T-helper 17 cell (primary cell): ENCODE measurements around the gene GRHL1. TPM values are rescaled to one million over a fixed set of nuclear protein-coding genes. Genes with fewer than 3 reads are reported as not detected.
A peak's percentile ranks its signal among the peaks of the same experiment; 100 is the strongest.

ENCODE experiments used
- ATAC-seq: fragments of 150-1000 bp; cut with Tn5 transposase; 2 replicates; pipeline ENCODE4 v1.10.0; 2021; ENCODE audit warnings: mild to moderate bottlenecking, moderate library complexity
- DNase-seq, 3 donors: peaks; one replicate each; pipeline versions ENCODE4 v3.0.0 to v3.0.0-alpha.2; 2020 to 2021
- H3K9me3 ChIP-seq: one replicate; pipeline ENCODE4 v1.7.0; 2013; ENCODE audit warnings: low read length, mild to moderate bottlenecking; ENCODE audit not compliant: control insufficient read depth, poor library complexity, severe bottlenecking
- H3K27ac Mint-ChIP-seq: one replicate; pipeline ENCODE4 v1.8.0; 2022; ENCODE audit warnings: mild to moderate bottlenecking, moderate library complexity, mixed read lengths
- H3K27me3 Mint-ChIP-seq: one replicate; pipeline ENCODE4 v1.8.0; 2022; ENCODE audit warnings: mixed read lengths
- H3K36me3 Mint-ChIP-seq: one replicate; pipeline ENCODE4 v1.8.0; 2022; ENCODE audit warnings: low read depth, mixed read lengths
- H3K4me1 Mint-ChIP-seq: one replicate; pipeline ENCODE4 v1.8.0; 2022; ENCODE audit warnings: mild to moderate bottlenecking, mixed read lengths
- H3K4me3 Mint-ChIP-seq: one replicate; pipeline ENCODE4 v1.8.0; 2022; ENCODE audit warnings: mild to moderate bottlenecking, moderate library complexity, mixed read lengths
- total RNA-seq, 4 donors: library from RNA in 2 of 4; stranded (reverse) in 2 of 4; gene quantifications; one replicate each; pipeline ENCODE4 v1.2.3 and lab custom pipeline; 2022 to 2026

Gene GRHL1
- total RNA-seq, 2 donors from 2014 or later: 0.60 to 3.7 TPM

- H3K27me3 Mint-ChIP-seq: peaks cover 7% of the 10 kb centered on the region
- peaks cover 3% of the 10 kb centered on the region for H3K4me1 Mint-ChIP-seq
- H3K4me3 Mint-ChIP-seq: no peak overlapping the region
These were observed 11.7 kb upstream of the GRHL1 start for GRCh38 chr2:9939587-9940485.

DNA sequence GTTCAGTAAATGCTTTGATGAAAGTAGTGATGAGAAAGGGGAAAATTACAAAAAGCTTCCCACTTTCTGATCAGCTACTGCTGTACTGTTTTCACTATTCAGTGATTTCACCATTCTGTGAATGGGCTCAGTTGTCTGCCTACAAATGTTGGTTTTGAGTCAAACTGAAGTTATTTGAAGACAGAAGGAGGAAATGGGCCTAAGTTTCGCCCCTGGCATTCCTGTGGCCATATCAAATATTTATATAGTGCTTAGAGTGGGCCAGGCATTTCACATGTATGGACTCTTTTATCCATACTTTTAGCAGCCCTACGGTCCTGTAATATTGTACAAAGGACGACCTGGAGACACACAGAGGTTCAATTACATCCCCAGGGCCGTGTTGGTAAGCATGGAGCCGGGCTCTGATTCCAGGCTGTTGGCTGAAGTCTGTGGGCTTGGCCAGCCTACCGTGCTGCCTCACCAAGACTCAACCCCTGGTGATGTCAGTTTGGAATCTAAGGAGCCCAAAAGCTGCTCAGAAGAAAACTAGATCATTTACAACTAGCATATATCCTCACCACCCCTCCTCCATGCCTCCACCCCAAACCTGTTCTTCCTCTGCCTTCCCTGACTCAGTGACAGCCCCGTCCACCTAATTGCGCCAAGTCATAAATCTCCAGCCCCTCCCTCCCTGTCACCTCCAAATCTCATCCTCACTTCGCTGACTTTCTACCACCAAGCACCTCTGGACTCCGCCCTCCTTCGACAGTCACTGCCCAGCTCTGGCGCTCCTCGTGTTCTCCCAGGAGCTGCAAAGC lies 10.1 kb upstream of the GRHL1 start:
- ATAC-seq: no peak
- Mint-ChIP-seq H3K27me3 (peaks cover 22% of the 10 kb centered on the region), H3K4me3 (no peak overlapping the region), H3K4me1 (no peaks in the 10 kb centered on the region), H3K36me3 (no peaks in the 10 kb centered on the region), H3K27ac (no peak overlapping the region)
- DNase-seq: no peak
- H3K9me3 ChIP-seq: no peaks in the 10 kb centered on the region

More at GRCh38 chr2:9939587-9940485, 11.7 kb upstream of the GRHL1 start:
- Mint-ChIP-seq H3K27ac (peak overlapping the region; percentile 27), H3K36me3 (no peaks in the 10 kb centered on the region)
- no peak for DNase-seq
- ATAC-seq: no peak
- no peaks in the 10 kb centered on the region for H3K9me3 ChIP-seq

- Mint-ChIP-seq H3K27ac (no peak overlapping the region), H3K4me1 (no peaks in the 10 kb centered on the region), H3K27me3 (peaks cover 24% of the 10 kb centered on the region), H3K36me3 (no peaks in the 10 kb centered on the region), H3K4me3 (no peak overlapping the region)
- no peak for DNase-seq
- H3K9me3 ChIP-seq: no peaks in the 10 kb centered on the region
- no peak for ATAC-seq
These were observed 9.5 kb upstream of the GRHL1 start for GRCh38 chr2:9941996-9942390.

GRCh38 chr2:9944330-9944758 lies 7.1 kb upstream of the GRHL1 start:
- no peaks in the 10 kb centered on the region for H3K9me3 ChIP-seq
- Mint-ChIP-seq H3K4me1 (no peaks in the 10 kb centered on the region), H3K27me3 (peaks cover 33% of the 10 kb centered on the region), H3K4me3 (no peak overlapping the region), H3K36me3 (no peaks in the 10 kb centered on the region), H3K27ac (no peak overlapping the region)
- DNase-seq (no peak), ATAC-seq (no peak)

DNA sequence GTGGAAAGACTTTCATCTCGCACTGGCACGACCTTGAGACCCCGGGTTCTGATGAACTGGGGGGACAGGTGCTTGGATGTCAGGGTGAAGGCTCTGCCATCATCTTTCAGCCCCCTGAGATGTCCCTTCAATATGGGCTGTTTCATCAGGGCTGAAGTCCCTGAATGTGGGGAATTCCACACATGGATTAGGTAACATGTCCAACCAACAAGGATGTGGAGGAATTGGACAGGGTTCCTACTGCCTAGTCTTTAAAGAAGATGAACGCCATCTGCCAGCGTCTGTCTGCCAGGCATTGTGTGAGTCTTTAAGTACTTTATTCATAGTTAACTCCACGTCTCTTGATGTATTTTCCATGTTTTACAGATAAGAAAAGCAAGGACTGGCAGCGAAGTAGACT lies 5.9 kb upstream of the GRHL1 start:
- H3K4me1 Mint-ChIP-seq: peaks cover 9% of the 10 kb centered on the region

GRCh38 chr2:9946076-9946475 lies 5.4 kb upstream of the GRHL1 start:
- ATAC-seq: no peak
- Mint-ChIP-seq H3K27ac (no peak overlapping the region), H3K27me3 (peaks cover 45% of the 10 kb centered on the region), H3K4me3 (no peak overlapping the region), H3K4me1 (peaks cover 9% of the 10 kb centered on the region), H3K36me3 (peaks cover 2% of the 10 kb centered on the region)
- no peak for DNase-seq
- H3K9me3 ChIP-seq: no peaks in the 10 kb centered on the region

More for the DNA sequence above, 5.9 kb upstream of the GRHL1 start:
- no peak for ATAC-seq
- H3K4me3 Mint-ChIP-seq: no peak overlapping the region
- H3K27ac Mint-ChIP-seq: no peak overlapping the region
- no peaks in the 10 kb centered on the region for H3K9me3 ChIP-seq
- peaks cover 2% of the 10 kb centered on the region for H3K36me3 Mint-ChIP-seq
- H3K27me3 Mint-ChIP-seq: peaks cover 44% of the 10 kb centered on the region
- no peak for DNase-seq

- Mint-ChIP-seq H3K36me3 (peaks cover 2% of the 10 kb centered on the region), H3K4me1 (peaks cover 9% of the 10 kb centered on the region), H3K27ac (no peak overlapping the region), H3K27me3 (peaks cover 45% of the 10 kb centered on the region), H3K4me3 (no peak overlapping the region)
- ATAC-seq: no peak
- DNase-seq: no peak
- H3K9me3 ChIP-seq: no peaks in the 10 kb centered on the region
These were observed 4.7 kb upstream of the GRHL1 start for GRCh38 chr2:9946818-9947217.

- no peak overlapping the region for H3K4me3 Mint-ChIP-seq
- no peaks in the 10 kb centered on the region for H3K9me3 ChIP-seq
- H3K36me3 Mint-ChIP-seq: peaks cover 2% of the 10 kb centered on the region
- DNase-seq (no peak), ATAC-seq (no peak)
- H3K4me1 Mint-ChIP-seq: peaks cover 9% of the 10 kb centered on the region
- H3K27ac Mint-ChIP-seq: no peak overlapping the region
- H3K27me3 Mint-ChIP-seq: peaks cover 61% of the 10 kb centered on the region
These were observed 2.8 kb upstream of the GRHL1 start for GRCh38 chr2:9948721-9949120.

DNA sequence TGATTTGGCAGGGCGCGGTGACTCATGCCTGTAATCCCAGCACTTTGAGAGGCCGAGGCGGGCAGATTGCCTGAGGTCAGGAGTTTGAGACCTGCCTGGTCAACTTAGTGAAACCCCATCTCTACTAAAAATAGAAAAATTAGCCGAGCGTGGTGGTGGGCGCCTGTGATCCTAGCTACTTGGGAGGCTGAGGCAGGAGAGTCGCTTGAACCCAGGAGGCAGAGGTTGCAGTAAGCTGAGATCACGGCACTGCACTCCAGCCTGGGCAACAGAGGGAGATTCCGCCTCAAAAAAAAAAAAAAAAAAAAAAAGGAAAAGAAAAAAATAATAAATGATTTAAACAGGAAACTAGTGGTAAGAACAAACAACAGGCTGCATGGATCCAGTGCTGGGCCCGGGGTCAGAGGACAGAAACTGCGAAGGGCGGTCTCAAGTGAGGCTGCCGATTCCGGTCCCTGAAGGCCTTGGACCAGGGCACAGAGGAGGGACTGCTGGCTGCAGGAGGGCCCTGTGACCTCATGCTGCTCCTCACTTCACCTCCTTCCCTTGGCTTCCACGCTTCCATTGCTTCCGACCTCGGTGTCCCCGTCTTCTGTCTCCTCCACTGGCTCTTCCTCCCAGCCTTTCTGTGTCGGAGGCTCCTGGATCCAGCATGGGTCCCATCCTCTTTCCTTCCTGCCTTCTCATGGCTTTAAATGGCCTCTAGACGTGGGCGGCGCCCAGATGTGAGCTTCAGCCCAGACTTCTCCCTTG lies 2.1 kb upstream of the GRHL1 start:
- peaks cover 63% of the 10 kb centered on the region for H3K27me3 Mint-ChIP-seq
- peaks cover 2% of the 10 kb centered on the region for H3K36me3 Mint-ChIP-seq
- peak overlapping the region; percentile 56 for H3K27ac Mint-ChIP-seq
- peaks cover 11% of the 10 kb centered on the region for H3K4me1 Mint-ChIP-seq
- no peaks in the 10 kb centered on the region for H3K9me3 ChIP-seq
- no peak for DNase-seq
- H3K4me3 Mint-ChIP-seq: peak overlapping the region; percentile 94
- no peak for ATAC-seq

GRCh38 chr2:9949992-9950520 lies 1.4 kb upstream of the GRHL1 start:
- ATAC-seq (no peak), DNase-seq (no peak)
- H3K9me3 ChIP-seq: no peaks in the 10 kb centered on the region
- Mint-ChIP-seq H3K27ac (peak overlapping the region; percentile 56), H3K36me3 (peaks cover 2% of the 10 kb centered on the region), H3K27me3 (peaks cover 62% of the 10 kb centered on the region), H3K4me1 (peaks cover 14% of the 10 kb centered on the region), H3K4me3 (peak overlapping the region; percentile 94)

- DNase-seq (peak in 1 of 3 donors; percentile 54), ATAC-seq (peak; percentile 57)
- Mint-ChIP-seq H3K27ac (peak overlapping the region; percentile 56), H3K36me3 (peaks cover 2% of the 10 kb centered on the region), H3K4me1 (peaks cover 14% of the 10 kb centered on the region), H3K27me3 (peaks cover 55% of the 10 kb centered on the region), H3K4me3 (peak overlapping the region; percentile 94)
- no peaks in the 10 kb centered on the region for H3K9me3 ChIP-seq
These were observed 797 bp upstream of the GRHL1 start for GRCh38 chr2:9950521-9951271.

- peaks cover 50% of the 10 kb centered on the region for H3K27me3 Mint-ChIP-seq
These were observed 296 bp upstream of the GRHL1 start for GRCh38 chr2:9951272-9951521.

More at GRCh38 chr2:9951272-9951521, 296 bp upstream of the GRHL1 start:
- Mint-ChIP-seq H3K36me3 (peaks cover 2% of the 10 kb centered on the region), H3K27ac (no peak overlapping the region), H3K4me3 (peak overlapping the region; percentile 94), H3K4me1 (peaks cover 14% of the 10 kb centered on the region)
- ATAC-seq: no peak
- no peaks in the 10 kb centered on the region for H3K9me3 ChIP-seq
- no peak for DNase-seq
